ENCODE data around the gene MCIDAS.

DNA sequence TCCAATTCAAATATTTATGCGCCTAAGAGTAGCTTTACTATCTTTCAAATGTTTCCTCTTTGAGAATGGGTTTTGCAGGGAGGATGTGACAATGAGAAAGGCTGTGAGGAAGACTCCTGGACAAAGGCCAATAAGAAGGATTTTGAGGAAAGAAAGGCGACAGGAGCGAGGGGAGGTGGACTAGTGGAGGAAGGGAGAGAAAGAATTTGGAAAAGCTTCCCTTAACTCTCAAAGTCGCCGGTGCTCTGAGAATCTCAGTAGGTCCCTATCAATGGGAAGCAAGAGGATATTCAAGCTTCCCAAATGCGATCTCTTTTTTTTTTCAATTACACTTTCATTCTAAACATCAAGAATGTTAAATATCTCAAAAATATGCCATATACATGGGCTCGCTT is 51.3 kb downstream of the MCIDAS start:
- TF ChIP-seq, protein P1, sequence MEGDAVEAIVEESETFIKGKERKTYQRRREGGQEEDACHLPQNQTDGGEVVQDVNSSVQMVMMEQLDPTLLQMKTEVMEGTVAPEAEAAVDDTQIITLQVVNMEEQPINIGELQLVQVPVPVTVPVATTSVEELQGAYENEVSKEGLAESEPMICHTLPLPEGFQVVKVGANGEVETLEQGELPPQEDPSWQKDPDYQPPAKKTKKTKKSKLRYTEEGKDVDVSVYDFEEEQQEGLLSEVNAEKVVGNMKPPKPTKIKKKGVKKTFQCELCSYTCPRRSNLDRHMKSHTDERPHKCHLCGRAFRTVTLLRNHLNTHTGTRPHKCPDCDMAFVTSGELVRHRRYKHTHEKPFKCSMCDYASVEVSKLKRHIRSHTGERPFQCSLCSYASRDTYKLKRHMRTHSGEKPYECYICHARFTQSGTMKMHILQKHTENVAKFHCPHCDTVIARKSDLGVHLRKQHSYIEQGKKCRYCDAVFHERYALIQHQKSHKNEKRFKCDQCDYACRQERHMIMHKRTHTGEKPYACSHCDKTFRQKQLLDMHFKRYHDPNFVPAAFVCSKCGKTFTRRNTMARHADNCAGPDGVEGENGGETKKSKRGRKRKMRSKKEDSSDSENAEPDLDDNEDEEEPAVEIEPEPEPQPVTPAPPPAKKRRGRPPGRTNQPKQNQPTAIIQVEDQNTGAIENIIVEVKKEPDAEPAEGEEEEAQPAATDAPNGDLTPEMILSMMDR (IDR thresholded peaks at IDR 0.05) = no peak
- no peak for TF ChIP-seq POLR2AphosphoS5 (IDR thresholded peaks at IDR 0.05)

Data from prostate gland (tissue), 2 donors.